Left ventricle myocardium inferior (tissue), 1 donor: ENCODE measurements around the gene RNF7. TPM values are rescaled to one million over a fixed set of nuclear protein-coding genes. Genes with fewer than 3 reads are reported as not detected.

ENCODE experiments used
- DNase-seq: peaks from one replicate; pipeline ENCODE4 v3.0.0-alpha.2; 2020
- H3K27ac ChIP-seq: fragments of 200-600 bp; replicated peaks from 2 replicates; pipeline ENCODE4 v1.8.0; 2021
- H3K27me3 ChIP-seq: fragments of 200-600 bp; 2 replicates; pipeline ENCODE4 v1.8.0; 2021; ENCODE audit warnings: low read depth
- H3K36me3 ChIP-seq: fragments of 200-600 bp; 2 replicates; pipeline ENCODE4 v1.8.0; 2021
- H3K4me1 ChIP-seq: fragments of 200-600 bp; 2 replicates; pipeline ENCODE4 v1.8.0; 2021
- H3K4me3 ChIP-seq: fragments of 200-600 bp; 2 replicates; pipeline ENCODE4 v1.8.0; 2021; ENCODE audit warnings: mild to moderate bottlenecking, moderate library complexity
- H3K9me3 ChIP-seq: fragments of 200-600 bp; replicated peaks from 2 replicates; pipeline ENCODE4 v1.8.0; 2021
- CTCF ChIP-seq: fragments of 200-600 bp; IDR thresholded peaks from 2 replicates; pipeline ENCODE4 v1.8.0; 2021; ENCODE audit warnings: antibody characterized with exemption, mild to moderate bottlenecking, borderline replicate concordance
- intact Hi-C: fragments of 100-400 bp; cut with micrococcal nuclease; formaldehyde crosslinking; loops from one replicate; pipeline ENCODE4 v1.11.0; 2022
- total RNA-seq: library from RNA; stranded (reverse); fragmentation: NEBNext Ultra II Directional; extraction: Animal tissue kit (Norgen Biotek cat#: 25700); gene quantifications from one replicate; pipeline ENCODE4 v1.2.1, GENCODE V29; 2021
- donor health status: DM: no; HTN: yes; CAD: no; lungs with severe emphysema.

RNF7 gene
- total RNA-seq, 1 donor from 2014 or later: 89.6 TPM

GRCh38 chr3:141790171-141790570 lies 52.1 kb downstream of the RNF7 start:
- Histone ChIP-seq H3K4me1 (no peaks in the 10 kb centered on the region), H3K27me3 (no peaks in the 10 kb centered on the region), H3K4me3 (no peak overlapping the region), H3K36me3 (no peaks in the 10 kb centered on the region), H3K27ac (no peak overlapping the region), H3K9me3 (no peaks in the 10 kb centered on the region)
- DNase-seq: no peak
- intact Hi-C loops: no loop called here
- TF ChIP-seq CTCF: no peak

GRCh38 chr3:141792495-141792894 lies 54.4 kb downstream of the RNF7 start:
- Histone ChIP-seq H3K27ac (no peak overlapping the region), H3K9me3 (no peaks in the 10 kb centered on the region), H3K36me3 (no peaks in the 10 kb centered on the region), H3K27me3 (no peaks in the 10 kb centered on the region), H3K4me3 (no peak overlapping the region), H3K4me1 (peaks cover 15% of the 10 kb centered on the region)
- no peak for DNase-seq
- intact Hi-C loops: no loop called here
- no peak for TF ChIP-seq CTCF

- Histone ChIP-seq H3K4me1 (peaks cover 27% of the 10 kb centered on the region), H3K27me3 (no peaks in the 10 kb centered on the region), H3K36me3 (no peaks in the 10 kb centered on the region), H3K4me3 (no peak overlapping the region), H3K9me3 (no peaks in the 10 kb centered on the region), H3K27ac (no peak overlapping the region)
- DNase-seq: no peak
- intact Hi-C loops: no loop called here
- no peak for TF ChIP-seq CTCF
Measured at GRCh38 chr3:141793476-141794260, 55.6 kb downstream of the RNF7 start.

- no peak for TF ChIP-seq CTCF
- Histone ChIP-seq H3K4me1 (peaks cover 29% of the 10 kb centered on the region), H3K36me3 (no peaks in the 10 kb centered on the region), H3K27ac (no peak overlapping the region), H3K9me3 (no peaks in the 10 kb centered on the region), H3K27me3 (no peaks in the 10 kb centered on the region), H3K4me3 (no peak overlapping the region)
- no peak for DNase-seq
- intact Hi-C loops: no loop called here
Measured at GRCh38 chr3:141795276-141795675, 57.2 kb downstream of the RNF7 start.

- peaks cover 4% of the 10 kb centered on the region for H3K9me3 ChIP-seq
- H3K27ac ChIP-seq: peak overlapping the region; percentile 85
- no peaks in the 10 kb centered on the region for H3K36me3 ChIP-seq
- no peaks in the 10 kb centered on the region for H3K27me3 ChIP-seq
- peaks cover 29% of the 10 kb centered on the region for H3K4me1 ChIP-seq
- no peak for TF ChIP-seq CTCF
- no peak overlapping the region for H3K4me3 ChIP-seq
- intact Hi-C loops: no loop called here
- DNase-seq: no peak
Measured at GRCh38 chr3:141795741-141796080, 57.6 kb downstream of the RNF7 start.
